SK-N-SH (cell line): ENCODE measurements around the gene MPZL1. TPM values are rescaled to one million over a fixed set of nuclear protein-coding genes. Genes with fewer than 3 reads are reported as not detected.

ENCODE experiments used
- CTCF ChIA-PET: fragments of 300-600, 350-600 bp; formaldehyde crosslinking; extraction: SDS; loops from one replicate; lab custom pipeline; 2021; lab: Yijun Ruan, JAX
- POLR2A ChIA-PET: fragments of 350-600 bp; sonication (Branson Sonifier 250); formaldehyde crosslinking; extraction: SDS; loops from one replicate; lab custom pipeline; 2020; ENCODE audit warnings: antibody characterized with exemption, inconsistent platforms; lab: Yijun Ruan, JAX
- DNase-seq: peaks from one replicate; pipeline ENCODE4 v3.0.0; 2012
- H2AFZ ChIP-seq: fragments of 200-600 bp; sonication (generic); 2 replicates; pipeline ENCODE4 v1.8.1; 2016; ENCODE audit warnings: antibody characterized with exemption, mild to moderate bottlenecking, low read depth
- H3F3A ChIP-seq: fragments of 200-600 bp; sonication (generic); replicated peaks from 2 replicates; pipeline ENCODE3; 2016; ENCODE audit warnings: antibody characterized with exemption, mild to moderate bottlenecking; ENCODE audit not compliant: insufficient read depth
- H3K27ac ChIP-seq, 2 experiments: fragments of 200-500 bp in 1 of 2; fragments of 200-600 bp in 1 of 2; sonication (Bioruptor generic) in 1 of 2; sonication (generic), shearing (Covaris generic) in 1 of 2; 2 replicates each; pipeline versions ENCODE4 v1.5.1 to v1.6.1; 2014 to 2016; ENCODE audit warnings: low read depth in 2 of 2, inconsistent platforms in 1 of 2, low read length in 1 of 2, mild to moderate bottlenecking in 1 of 2, mixed read lengths in 1 of 2
- H3K27me3 ChIP-seq: fragments of 200-600 bp; sonication (generic), shearing (Covaris generic); 2 replicates; pipeline ENCODE4 v1.6.1; 2016; ENCODE audit warnings: mixed run types; ENCODE audit not compliant: insufficient read depth
- H3K36me3 ChIP-seq, 2 experiments: fragments of 200-500 bp in 1 of 2; fragments of 200-600 bp in 1 of 2; sonication (Bioruptor generic) in 1 of 2; sonication (generic) in 1 of 2; replicated peaks in 1 of 2; 2 replicates each; pipeline versions ENCODE3 to v1.5.1; 2014 to 2016; ENCODE audit warnings: low read length in 1 of 2, mild to moderate bottlenecking in 1 of 2; ENCODE audit not compliant: insufficient read depth in 2 of 2, control insufficient read depth in 1 of 2
- H3K4me1 ChIP-seq, 2 experiments: fragments of 200-500 bp in 1 of 2; fragments of 200-600 bp in 1 of 2; sonication (Bioruptor generic) in 1 of 2; sonication (generic), shearing (Covaris generic) in 1 of 2; 2 replicates each; pipeline versions ENCODE4 v1.5.1 to v1.6.1; 2014 to 2016; ENCODE audit warnings: low read depth in 1 of 2, low read length in 1 of 2, mixed run types in 1 of 2; ENCODE audit not compliant: insufficient read depth in 2 of 2, control insufficient read depth in 1 of 2
- H3K4me2 ChIP-seq: fragments of 200-600 bp; sonication (generic), shearing (Covaris generic); 2 replicates; pipeline ENCODE4 v1.6.1; 2017; ENCODE audit warnings: mixed run types
- H3K4me3 ChIP-seq, 2 experiments: fragments of 200-500 bp in 1 of 2; fragments of 200-600 bp in 1 of 2; sonication (Bioruptor generic) in 1 of 2; sonication (generic), shearing (Covaris generic) in 1 of 2; 2 replicates each; pipeline versions ENCODE4 v1.5.1 to v1.8.1; 2014 to 2016; ENCODE audit warnings: low read depth in 2 of 2, inconsistent platforms in 1 of 2, low read length in 1 of 2, mild to moderate bottlenecking in 1 of 2, mixed read lengths in 1 of 2, moderate library complexity in 1 of 2
- H3K79me2 ChIP-seq: fragments of 200-600 bp; sonication (generic); 2 replicates; pipeline ENCODE4 v1.8.1; 2017; ENCODE audit warnings: mild to moderate bottlenecking; ENCODE audit not compliant: insufficient read depth
- H3K9ac ChIP-seq: fragments of 200-600 bp; sonication (generic); 2 replicates; pipeline ENCODE4 v1.6.1; 2017; ENCODE audit warnings: mixed run types
- H3K9me2 ChIP-seq: fragments of 200-600 bp; sonication (generic); 2 replicates; pipeline ENCODE4 v1.6.1; 2017; ENCODE audit warnings: mixed run types
- H3K9me3 ChIP-seq: fragments of 200-600 bp; sonication (generic); 2 replicates; pipeline ENCODE4 v1.6.1; 2017; ENCODE audit warnings: mixed run types, mild to moderate bottlenecking, moderate library complexity
- H4K20me1 ChIP-seq: fragments of 200-600 bp; sonication (generic); 2 replicates; pipeline ENCODE4 v1.6.1; 2017; ENCODE audit warnings: mild to moderate bottlenecking, mixed run types; ENCODE audit not compliant: insufficient read depth
- CHD2 ChIP-seq: fragments of 150-350 bp; IDR thresholded peaks from 2 replicates; pipeline ENCODE4 v1.6.1; 2018; ENCODE audit warnings: low read length; ENCODE audit not compliant: partially characterized antibody
- ELF1 ChIP-seq: IDR thresholded peaks from 2 replicates; pipeline ENCODE4 v1.4.0; 2012
- EP300 ChIP-seq, 2 experiments: IDR thresholded peaks; 2 replicates each; pipeline versions ENCODE4 v1.4.0 to v1.6.1; 2012; ENCODE audit warnings: borderline replicate concordance in 1 of 2, low read depth in 1 of 2, low read length in 1 of 2
- EZH2phosphoT487 ChIP-seq: fragments of 200-600 bp; sonication (generic); IDR thresholded peaks from 2 replicates; pipeline ENCODE4 v1.6.1; 2017; ENCODE audit warnings: low read depth, mixed run types, mild to moderate bottlenecking, antibody characterized with exemption, moderate library complexity, borderline replicate concordance
- FOSL2 ChIP-seq: IDR thresholded peaks from 2 replicates; pipeline ENCODE4 v1.4.0; 2012; ENCODE audit warnings: low read depth, mild to moderate bottlenecking, moderate library complexity, borderline replicate concordance
- FOXJ3 ChIP-seq: sonication (generic); formaldehyde crosslinking; IDR thresholded peaks from 2 replicates; pipeline ENCODE4 v1.5.1; 2020; ENCODE audit warnings: mild to moderate bottlenecking, missing genetic modification reagents
- GABPA ChIP-seq: IDR thresholded peaks from 2 replicates; pipeline ENCODE4 v1.4.0; 2012; ENCODE audit warnings: low read depth, mild to moderate bottlenecking
- GATA2 ChIP-seq: sonication (generic); formaldehyde crosslinking; IDR thresholded peaks from 2 replicates; pipeline ENCODE4 v1.5.0; 2020; ENCODE audit warnings: mild to moderate bottlenecking, missing genetic modification reagents
- MEF2A ChIP-seq: IDR thresholded peaks from 2 replicates; pipeline ENCODE4 v1.4.0; 2012; ENCODE audit warnings: low read depth, borderline replicate concordance
- MXI1 ChIP-seq: IDR thresholded peaks from 2 replicates; pipeline ENCODE4 v1.6.1; 2012; ENCODE audit warnings: mild to moderate bottlenecking, low read depth, low read length, improper control_type of control experiment
- POLR2AphosphoS5 ChIP-seq: IDR thresholded peaks from 2 replicates; pipeline ENCODE4 v1.6.1; 2012; ENCODE audit warnings: low read depth, low read length
- RAD21 ChIP-seq: IDR thresholded peaks from 2 replicates; pipeline ENCODE4 v1.6.1; 2012; ENCODE audit warnings: mild to moderate bottlenecking, low read length
- RFX5 ChIP-seq: IDR thresholded peaks from 2 replicates; pipeline ENCODE4 v1.6.1; 2012; ENCODE audit warnings: mild to moderate bottlenecking, improper control_type of control experiment, low read length
- RXRA ChIP-seq: IDR thresholded peaks from 2 replicates; pipeline ENCODE4 v1.4.0; 2012; ENCODE audit warnings: low read depth, mild to moderate bottlenecking, borderline replicate concordance
- SMC3 ChIP-seq: IDR thresholded peaks from 2 replicates; pipeline ENCODE4 v1.6.1; 2012; ENCODE audit warnings: low read depth, low read length, improper control_type of control experiment
- TAF1 ChIP-seq: IDR thresholded peaks from 2 replicates; pipeline ENCODE4 v1.6.1; 2012; ENCODE audit warnings: low read depth, mild to moderate bottlenecking, low read length, moderate library complexity, borderline replicate concordance
- TCF12 ChIP-seq: IDR thresholded peaks from 2 replicates; pipeline ENCODE4 v1.4.0; 2012
- YY1 ChIP-seq: IDR thresholded peaks from 2 replicates; pipeline ENCODE4 v1.4.0; 2012; ENCODE audit warnings: low read depth, mild to moderate bottlenecking
- WGBS: methylation state at CpG from one replicate; pipeline ENCODE4 v1.1.6; 2017; ENCODE audit warnings: low lambda C conversion rate; 5-methylcytosine and 5-hydroxymethylcytosine counted together
- polyA plus RNA-seq, 3 experiments: library from polyadenylated mRNA; depleted of rRNA; stranded (reverse); fragments of >200 nt; gene quantifications; 2 replicates each; pipeline ENCODE4 v1.2.3, GENCODE V29; 2012
- TF ChIP-seq, protein P1 (sequence below): IDR thresholded peaks from 2 replicates; pipeline ENCODE4 v1.6.1; 2012; ENCODE audit warnings: mild to moderate bottlenecking, low read depth, low read length, moderate library complexity
- TF ChIP-seq, protein P2 (sequence below): fragments of 150-350 bp; IDR thresholded peaks from 2 replicates; pipeline ENCODE4 v1.6.1; 2016; ENCODE audit warnings: mild to moderate bottlenecking, low read depth, low read length
- TF ChIP-seq, protein P3 (sequence below): IDR thresholded peaks from 2 replicates; pipeline ENCODE4 v1.4.0; 2012; ENCODE audit warnings: low read depth
- TF ChIP-seq, protein P4 (sequence below): fragments of 200-600 bp; sonication (generic); IDR thresholded peaks from 2 replicates; pipeline ENCODE4 v1.6.1; 2017; ENCODE audit warnings: antibody characterized with exemption, mild to moderate bottlenecking, moderate library complexity
- TF ChIP-seq, protein P5 (sequence below): IDR thresholded peaks from 2 replicates; pipeline ENCODE4 v1.4.0; 2012; ENCODE audit warnings: low read depth, borderline replicate concordance

Gene MPZL1
- polyA plus RNA-seq, 1 of the 3 experiments (the other 2 are of a cell fraction) = 27.3 TPM

DNA sequence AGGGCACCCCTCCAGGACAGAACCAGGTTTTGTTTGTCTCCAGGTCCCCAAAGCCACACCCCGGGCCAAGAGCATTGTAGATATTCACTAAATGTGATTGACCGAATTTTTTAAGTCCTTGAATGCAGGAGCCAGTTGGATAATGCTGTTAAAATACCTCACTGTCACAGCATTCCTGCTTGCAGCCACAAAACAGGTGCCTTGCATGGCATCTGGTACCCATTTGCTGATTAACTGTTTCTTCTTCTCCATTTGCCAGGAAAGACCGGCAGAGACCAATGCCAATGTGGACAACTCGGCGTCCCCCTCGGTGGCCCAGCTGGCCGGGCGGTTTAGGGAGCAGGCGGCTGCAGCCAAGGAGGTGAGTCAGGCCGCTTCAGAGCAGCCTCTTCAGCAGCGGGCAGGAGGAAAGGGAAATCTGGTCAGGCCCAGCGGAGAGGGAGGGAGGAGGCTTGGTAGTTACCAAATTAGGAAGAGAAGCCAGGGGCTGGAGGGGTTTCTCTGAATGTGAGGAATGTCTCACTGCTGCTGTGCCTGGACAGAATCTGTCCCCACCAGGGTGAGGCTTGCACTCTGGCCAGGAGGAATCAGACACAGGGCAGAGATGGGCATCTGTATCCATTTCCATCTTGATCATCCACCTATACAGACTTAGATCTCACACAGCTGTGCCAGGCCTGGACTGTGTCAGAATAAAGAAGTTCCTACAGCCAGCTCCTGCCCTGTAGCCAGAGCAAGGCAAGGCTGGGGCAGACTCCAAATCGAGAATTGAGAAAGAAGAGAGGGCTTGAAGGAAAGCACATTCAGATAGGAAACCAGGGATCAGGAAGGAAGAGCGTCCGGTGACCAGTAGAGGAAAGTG is 37.9 kb upstream of the MPZL1 start:
- WGBS = 28% methylated on average over 15 of the region's 15 CpGs
- Histone ChIP-seq H3K36me3 (no peaks in the 10 kb centered on the region), H3K27ac (peak overlapping the region in 1 of 2 experiments; percentile 58; a peak in 2 of 4 replicates), H3K4me3 (no peak overlapping the region), H2AFZ (peak overlapping the region; percentile 69), H3K4me2 (peak overlapping the region; percentile 68), H3K9ac (no peak overlapping the region), H3K9me3 (no peaks in the 10 kb centered on the region), H3F3A (peaks cover 4% of the 10 kb centered on the region), H4K20me1 (no peaks in the 10 kb centered on the region), H3K4me1 (peaks cover 8 to 34% of the 10 kb centered on the region in 2 experiments; a peak in 3 of 4 replicates), H3K27me3 (no peaks in the 10 kb centered on the region), H3K79me2 (no peaks in the 10 kb centered on the region), H3K9me2 (no peaks in the 10 kb centered on the region)
- ChIA-PET POLR2A (no interaction called here), CTCF (interaction anchor here (1.3 to 1.5 kb wide), 2 partner anchors 23 to 83 kb away, joined by 4 to 9 read pairs; no protein-coding TSS in a partner anchor)
- DNase-seq = peak; percentile 54
- TF ChIP-seq, protein P1, sequence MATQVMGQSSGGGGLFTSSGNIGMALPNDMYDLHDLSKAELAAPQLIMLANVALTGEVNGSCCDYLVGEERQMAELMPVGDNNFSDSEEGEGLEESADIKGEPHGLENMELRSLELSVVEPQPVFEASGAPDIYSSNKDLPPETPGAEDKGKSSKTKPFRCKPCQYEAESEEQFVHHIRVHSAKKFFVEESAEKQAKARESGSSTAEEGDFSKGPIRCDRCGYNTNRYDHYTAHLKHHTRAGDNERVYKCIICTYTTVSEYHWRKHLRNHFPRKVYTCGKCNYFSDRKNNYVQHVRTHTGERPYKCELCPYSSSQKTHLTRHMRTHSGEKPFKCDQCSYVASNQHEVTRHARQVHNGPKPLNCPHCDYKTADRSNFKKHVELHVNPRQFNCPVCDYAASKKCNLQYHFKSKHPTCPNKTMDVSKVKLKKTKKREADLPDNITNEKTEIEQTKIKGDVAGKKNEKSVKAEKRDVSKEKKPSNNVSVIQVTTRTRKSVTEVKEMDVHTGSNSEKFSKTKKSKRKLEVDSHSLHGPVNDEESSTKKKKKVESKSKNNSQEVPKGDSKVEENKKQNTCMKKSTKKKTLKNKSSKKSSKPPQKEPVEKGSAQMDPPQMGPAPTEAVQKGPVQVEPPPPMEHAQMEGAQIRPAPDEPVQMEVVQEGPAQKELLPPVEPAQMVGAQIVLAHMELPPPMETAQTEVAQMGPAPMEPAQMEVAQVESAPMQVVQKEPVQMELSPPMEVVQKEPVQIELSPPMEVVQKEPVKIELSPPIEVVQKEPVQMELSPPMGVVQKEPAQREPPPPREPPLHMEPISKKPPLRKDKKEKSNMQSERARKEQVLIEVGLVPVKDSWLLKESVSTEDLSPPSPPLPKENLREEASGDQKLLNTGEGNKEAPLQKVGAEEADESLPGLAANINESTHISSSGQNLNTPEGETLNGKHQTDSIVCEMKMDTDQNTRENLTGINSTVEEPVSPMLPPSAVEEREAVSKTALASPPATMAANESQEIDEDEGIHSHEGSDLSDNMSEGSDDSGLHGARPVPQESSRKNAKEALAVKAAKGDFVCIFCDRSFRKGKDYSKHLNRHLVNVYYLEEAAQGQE = no peak
- TF ChIP-seq FOXJ3 (CRISPR knock-in tag) (no peak), SMC3 (no peak), YY1 (no peak), FOSL2 (peak; percentile 74; the same call in 1 of the 2 replicates), RAD21 (no peak), EZH2phosphoT487 (no peak), MEF2A (no peak), TCF12 (peak; percentile 91), POLR2AphosphoS5 (0 out of 2 replicates have a peak, but pooled peaks have one; percentile 31), GATA2 (CRISPR knock-in tag) (peak; percentile 54; the same call in 1 of the 2 replicates), ELF1 (no peak), RFX5 (no peak), RXRA (peak; percentile 5; the same call in 1 of the 2 replicates), MXI1 (no peak), EP300 (IDR thresholded peaks at IDR 0.05; ENCODE audit: borderline replicate concordance in 1 of 2, low read depth in 1 of 2, low read length in 1 of 2) (peak; percentile 14 to 82; a peak in 2 of 4 replicates), TAF1 (no peak), GABPA (no peak), CHD2 (no peak)
- TF ChIP-seq, protein P2, sequence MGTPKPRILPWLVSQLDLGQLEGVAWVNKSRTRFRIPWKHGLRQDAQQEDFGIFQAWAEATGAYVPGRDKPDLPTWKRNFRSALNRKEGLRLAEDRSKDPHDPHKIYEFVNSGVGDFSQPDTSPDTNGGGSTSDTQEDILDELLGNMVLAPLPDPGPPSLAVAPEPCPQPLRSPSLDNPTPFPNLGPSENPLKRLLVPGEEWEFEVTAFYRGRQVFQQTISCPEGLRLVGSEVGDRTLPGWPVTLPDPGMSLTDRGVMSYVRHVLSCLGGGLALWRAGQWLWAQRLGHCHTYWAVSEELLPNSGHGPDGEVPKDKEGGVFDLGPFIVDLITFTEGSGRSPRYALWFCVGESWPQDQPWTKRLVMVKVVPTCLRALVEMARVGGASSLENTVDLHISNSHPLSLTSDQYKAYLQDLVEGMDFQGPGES = no peak
- TF ChIP-seq, protein P3, sequence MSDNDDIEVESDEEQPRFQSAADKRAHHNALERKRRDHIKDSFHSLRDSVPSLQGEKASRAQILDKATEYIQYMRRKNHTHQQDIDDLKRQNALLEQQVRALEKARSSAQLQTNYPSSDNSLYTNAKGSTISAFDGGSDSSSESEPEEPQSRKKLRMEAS = peak; percentile 59
- TF ChIP-seq, protein P4, sequence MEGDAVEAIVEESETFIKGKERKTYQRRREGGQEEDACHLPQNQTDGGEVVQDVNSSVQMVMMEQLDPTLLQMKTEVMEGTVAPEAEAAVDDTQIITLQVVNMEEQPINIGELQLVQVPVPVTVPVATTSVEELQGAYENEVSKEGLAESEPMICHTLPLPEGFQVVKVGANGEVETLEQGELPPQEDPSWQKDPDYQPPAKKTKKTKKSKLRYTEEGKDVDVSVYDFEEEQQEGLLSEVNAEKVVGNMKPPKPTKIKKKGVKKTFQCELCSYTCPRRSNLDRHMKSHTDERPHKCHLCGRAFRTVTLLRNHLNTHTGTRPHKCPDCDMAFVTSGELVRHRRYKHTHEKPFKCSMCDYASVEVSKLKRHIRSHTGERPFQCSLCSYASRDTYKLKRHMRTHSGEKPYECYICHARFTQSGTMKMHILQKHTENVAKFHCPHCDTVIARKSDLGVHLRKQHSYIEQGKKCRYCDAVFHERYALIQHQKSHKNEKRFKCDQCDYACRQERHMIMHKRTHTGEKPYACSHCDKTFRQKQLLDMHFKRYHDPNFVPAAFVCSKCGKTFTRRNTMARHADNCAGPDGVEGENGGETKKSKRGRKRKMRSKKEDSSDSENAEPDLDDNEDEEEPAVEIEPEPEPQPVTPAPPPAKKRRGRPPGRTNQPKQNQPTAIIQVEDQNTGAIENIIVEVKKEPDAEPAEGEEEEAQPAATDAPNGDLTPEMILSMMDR = no peak
- TF ChIP-seq, protein P5, sequence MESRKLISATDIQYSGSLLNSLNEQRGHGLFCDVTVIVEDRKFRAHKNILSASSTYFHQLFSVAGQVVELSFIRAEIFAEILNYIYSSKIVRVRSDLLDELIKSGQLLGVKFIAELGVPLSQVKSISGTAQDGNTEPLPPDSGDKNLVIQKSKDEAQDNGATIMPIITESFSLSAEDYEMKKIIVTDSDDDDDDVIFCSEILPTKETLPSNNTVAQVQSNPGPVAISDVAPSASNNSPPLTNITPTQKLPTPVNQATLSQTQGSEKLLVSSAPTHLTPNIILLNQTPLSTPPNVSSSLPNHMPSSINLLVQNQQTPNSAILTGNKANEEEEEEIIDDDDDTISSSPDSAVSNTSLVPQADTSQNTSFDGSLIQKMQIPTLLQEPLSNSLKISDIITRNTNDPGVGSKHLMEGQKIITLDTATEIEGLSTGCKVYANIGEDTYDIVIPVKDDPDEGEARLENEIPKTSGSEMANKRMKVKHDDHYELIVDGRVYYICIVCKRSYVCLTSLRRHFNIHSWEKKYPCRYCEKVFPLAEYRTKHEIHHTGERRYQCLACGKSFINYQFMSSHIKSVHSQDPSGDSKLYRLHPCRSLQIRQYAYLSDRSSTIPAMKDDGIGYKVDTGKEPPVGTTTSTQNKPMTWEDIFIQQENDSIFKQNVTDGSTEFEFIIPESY = no peak
